IMR-90 (cell line): ENCODE data around the gene MCM3AP. TPM values are rescaled to one million over a fixed set of nuclear protein-coding genes. Genes with fewer than 3 reads are reported as not detected.
"Not testable (repeated sequence)": the region's sequence is repeated elsewhere in the genome, so short reads cannot be mapped to it uniquely, and the experiment has no call there.

Experiments
- ATAC-seq: fragments of 200-7000 bp; cut with Tn5 transposase; 2 replicates; pipeline ENCODE4 v1.9.1; 2020; ENCODE audit warnings: low read depth, mild to moderate bottlenecking, moderate library complexity
- BruUV-seq: library from RNA; stranded (reverse); fragments of 400-500 nt; replicated peaks from 2 replicates; lab custom pipeline; 2021; lab: Mats Ljungman, UMichigan
- CTCF ChIA-PET: fragments of 300-600 bp; formaldehyde crosslinking; extraction: SDS; loops from one replicate; lab custom pipeline; 2021; ENCODE audit warnings: antibody characterized with exemption; lab: Yijun Ruan, JAX
- POLR2A ChIA-PET: fragments of 300-600 bp; sonication (Branson Sonifier 250); formaldehyde crosslinking; loops from one replicate; lab custom pipeline; 2022; ENCODE audit warnings: antibody characterized with exemption; ENCODE audit not compliant: unreplicated experiment; lab: Charles Lee
- DNase-seq: peaks from one replicate; pipeline ENCODE4 v3.0.0; 2013
- H2AFZ ChIP-seq: replicated peaks from 2 replicates; pipeline ENCODE3; 2013; ENCODE audit warnings: low read length, mild to moderate bottlenecking; ENCODE audit not compliant: poor library complexity
- H2AK5ac ChIP-seq: 2 replicates; pipeline ENCODE4 v1.6.1; 2013; ENCODE audit warnings: low read depth, low read length, inconsistent platforms
- H2AK9ac ChIP-seq: replicated peaks from 2 replicates; pipeline ENCODE3; 2013; ENCODE audit warnings: mild to moderate bottlenecking, low read depth, low read length, moderate library complexity; ENCODE audit not compliant: poor library complexity
- H2BK120ac ChIP-seq: 2 replicates; pipeline ENCODE4 v1.6.1; 2013; ENCODE audit warnings: low read depth, low read length, inconsistent platforms
- H2BK15ac ChIP-seq: 3 replicates; pipeline ENCODE4 v1.6.1; 2013; ENCODE audit warnings: low read depth, low read length, inconsistent platforms
- H2BK20ac ChIP-seq: 2 replicates; pipeline ENCODE4 v1.6.1; 2013; ENCODE audit warnings: low read depth, mild to moderate bottlenecking, inconsistent platforms, low read length, moderate library complexity
- H2BK5ac ChIP-seq: 2 replicates; pipeline ENCODE4 v1.6.1; 2013; ENCODE audit warnings: mild to moderate bottlenecking, low read depth, low read length, inconsistent platforms; ENCODE audit not compliant: poor library complexity, severe bottlenecking
- H3K14ac ChIP-seq: replicated peaks from 2 replicates; pipeline ENCODE4 v1.6.1; 2013; ENCODE audit warnings: low read depth, low read length, inconsistent platforms
- H3K18ac ChIP-seq: 2 replicates; pipeline ENCODE4 v1.6.1; 2013; ENCODE audit warnings: low read depth, low read length, control low read depth
- H3K23ac ChIP-seq: 2 replicates; pipeline ENCODE4 v1.6.1; 2013; ENCODE audit warnings: low read depth, low read length, inconsistent platforms
- H3K27ac ChIP-seq: 2 replicates; pipeline ENCODE4 v1.5.1; 2013; ENCODE audit warnings: mild to moderate bottlenecking, control low read depth, low read length; ENCODE audit not compliant: insufficient read depth
- H3K27me3 ChIP-seq: 2 replicates; pipeline ENCODE4 v1.6.1; 2013; ENCODE audit warnings: low read length; ENCODE audit not compliant: control insufficient read depth, insufficient read depth
- H3K36me3 ChIP-seq: 2 replicates; pipeline ENCODE4 v1.6.1; 2013; ENCODE audit warnings: low read length, mixed read lengths; ENCODE audit not compliant: control insufficient read depth, insufficient read depth
- H3K4ac ChIP-seq: 2 replicates; pipeline ENCODE4 v1.6.1; 2013; ENCODE audit warnings: low read depth, low read length, inconsistent platforms
- H3K4me1 ChIP-seq: 2 replicates; pipeline ENCODE4 v1.6.1; 2013; ENCODE audit warnings: low read length, mixed read lengths; ENCODE audit not compliant: control insufficient read depth, insufficient read depth
- H3K4me2 ChIP-seq: 2 replicates; pipeline ENCODE4 v1.6.1; 2013; ENCODE audit warnings: low read depth, mild to moderate bottlenecking, control low read depth, low read length, moderate library complexity
- H3K4me3 ChIP-seq: 2 replicates; pipeline ENCODE4 v1.5.1; 2013; ENCODE audit warnings: low read depth, mild to moderate bottlenecking, control low read depth, low read length, moderate library complexity; ENCODE audit not compliant: insufficient read depth
- H3K56ac ChIP-seq: 2 replicates; pipeline ENCODE4 v1.6.1; 2013; ENCODE audit warnings: low read length, inconsistent platforms; ENCODE audit not compliant: insufficient read depth; ENCODE audit errors: extremely low read depth
- H3K79me1 ChIP-seq, 2 experiments: 2 replicates each; pipeline ENCODE4 v1.6.1; 2013; ENCODE audit warnings: low read length in 2 of 2, inconsistent platforms in 1 of 2, low read depth in 1 of 2
- H3K9ac ChIP-seq: 2 replicates; pipeline ENCODE4 v1.6.1; 2013; ENCODE audit warnings: low read depth, low read length, control low read depth
- H3K9me1 ChIP-seq: 2 replicates; pipeline ENCODE4 v1.6.1; 2013; ENCODE audit warnings: low read length, inconsistent platforms; ENCODE audit not compliant: insufficient read depth
- H3K9me3 ChIP-seq: 2 replicates; pipeline ENCODE4 v1.6.1; 2013; ENCODE audit warnings: low read length; ENCODE audit not compliant: control insufficient read depth, insufficient read depth
- H4K20me1 ChIP-seq: 2 replicates; pipeline ENCODE4 v1.6.1; 2013; ENCODE audit warnings: low read length, inconsistent platforms; ENCODE audit not compliant: insufficient read depth
- H4K5ac ChIP-seq: 2 replicates; pipeline ENCODE4 v1.6.1; 2013; ENCODE audit warnings: mild to moderate bottlenecking, low read depth, low read length, control low read depth
- H4K8ac ChIP-seq, 2 experiments: 2 replicates each; pipeline ENCODE4 v1.6.1; 2013; ENCODE audit warnings: low read depth in 2 of 2, low read length in 2 of 2, control low read depth in 1 of 2, inconsistent platforms in 1 of 2
- H4K91ac ChIP-seq: 2 replicates; pipeline ENCODE4 v1.6.1; 2013; ENCODE audit warnings: low read depth, low read length, inconsistent platforms; ENCODE audit not compliant: insufficient read depth
- CHD1 ChIP-seq: IDR thresholded peaks from 2 replicates; pipeline ENCODE4 v1.6.1; 2012; ENCODE audit warnings: low read depth, low read length, improper control_type of control experiment
- RFX5 ChIP-seq: IDR thresholded peaks from 2 replicates; pipeline ENCODE4 v1.8.0; 2012; ENCODE audit warnings: low read depth, mild to moderate bottlenecking, low read length, moderate library complexity
- USF2 ChIP-seq: fragments of 150-350 bp; IDR thresholded peaks from 2 replicates; pipeline ENCODE4 v1.6.1; 2017; ENCODE audit warnings: mild to moderate bottlenecking, antibody characterized with exemption, low read length, low read depth
- WGBS, 2 experiments: methylation state at CpG; one replicate each; pipeline versions ENCODE4 v1.1.5 to v1.1.7; 2013; ENCODE audit warnings: missing lambda C conversion rate in 2 of 2; ENCODE audit not compliant: insufficient read length in 1 of 2; ENCODE audit errors: extremely low coverage in 2 of 2; 5-methylcytosine and 5-hydroxymethylcytosine counted together
- dilution Hi-C: fragments of 300-500 bp; cut with HindIII; formaldehyde crosslinking; loops from one replicate; pipeline ENCODE4 v1.14.3; 2018; ENCODE audit warnings: low sequenced_read_pairs; ENCODE audit not compliant: unreplicated experiment
- in situ Hi-C: fragments of 300-500 bp; cut with MboI; formaldehyde crosslinking; loops from 3 replicates; pipeline ENCODE4 v1.14.3; 2019; ENCODE audit warnings: low sequenced_read_pairs, inconsistent platforms, mixed read lengths
- intact Hi-C: fragments of 100-400 bp; cut with micrococcal nuclease; formaldehyde crosslinking; loops from 2 replicates; pipeline ENCODE4 v1.10.0; 2022
- polyA plus RNA-seq, 3 experiments: library from polyadenylated mRNA; depleted of rRNA; stranded (reverse); fragments of >200 nt; gene quantifications; 2 replicates each; pipeline ENCODE4 v1.2.3, GENCODE V29; 2012; ENCODE audit warnings: low replicate concordance in 1 of 3
- total RNA-seq: library from RNA; depleted of rRNA; stranded (reverse); fragments of >200 nt; gene quantifications from 2 replicates; pipeline ENCODE4 v1.2.3, GENCODE V29; 2012

The MCM3AP gene
- total and polyA plus RNA-seq, 2 of the 4 experiments (the other 2 are of a cell fraction): 46.5 to 63.1 TPM

DNA sequence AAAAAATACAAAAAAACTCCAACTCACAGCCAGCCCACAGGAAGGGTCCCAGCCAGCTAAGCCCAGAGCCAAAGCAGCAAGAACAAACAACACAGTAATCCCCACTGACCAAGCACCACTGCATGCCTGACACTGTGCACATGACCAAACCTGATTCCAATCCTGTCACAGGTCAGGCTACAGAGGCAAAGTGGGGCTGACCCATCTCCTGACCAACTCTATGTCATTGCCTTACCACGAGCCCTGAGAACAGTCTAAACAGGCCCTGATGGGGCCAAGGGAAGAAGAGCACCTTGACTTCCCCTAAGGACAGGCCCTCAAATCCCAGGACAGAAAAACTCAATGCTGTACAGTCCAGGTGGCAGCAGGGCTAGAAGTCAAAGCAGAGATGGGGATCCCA is 59.3 kb downstream of the MCM3AP start:
- Histone ChIP-seq H3K9me3 (no peaks in the 10 kb centered on the region), H3K4me3 (no peak overlapping the region), H3K79me1 (peaks cover 9 to 73% of the 10 kb centered on the region in 2 experiments; a peak in 3 of 4 replicates), H3K4ac (peak overlapping the region; percentile 38; the same call in 1 of the 2 replicates), H3K27ac (no peak overlapping the region), H2BK15ac (no peak overlapping the region), H3K9ac (no peak overlapping the region), H2BK120ac (no peak overlapping the region), H2AK5ac (peak overlapping the region; percentile 30; the same call in 1 of the 2 replicates), H2BK20ac (no peak overlapping the region), H3K9me1 (peaks cover 13% of the 10 kb centered on the region), H3K36me3 (peaks cover 14% of the 10 kb centered on the region), H3K14ac (peak overlapping the region; percentile 19; the same call in 1 of the 2 replicates), H2AK9ac (peak overlapping the region; percentile 45), H2AFZ (no peak overlapping the region), H3K27me3 (no peaks in the 10 kb centered on the region), H4K5ac (no peak overlapping the region), H4K8ac (no peak overlapping the region), H3K23ac (peak overlapping the region; percentile 60; the same call in 1 of the 2 replicates), H4K20me1 (peaks cover 34% of the 10 kb centered on the region; the same call in 1 of the 2 replicates), H3K4me2 (peak overlapping the region; percentile 23; the same call in 1 of the 2 replicates), H3K56ac (no peak overlapping the region), H2BK5ac (no peak overlapping the region), H4K91ac (no peak overlapping the region), H3K18ac (no peak overlapping the region), H3K4me1 (peaks cover 13% of the 10 kb centered on the region)
- BruUV-seq: no TSS peak
- in situ Hi-C loops: no loop called here
- TF ChIP-seq CHD1: no peak
- no peak for TF ChIP-seq USF2
- TF ChIP-seq RFX5: no peak
- dilution Hi-C loops: no loop called here
- intact Hi-C loops: loop anchor here (2.0 kb wide), 1 partner anchor 253 kb away; no protein-coding TSS in a partner anchor
- DNase-seq (peak; percentile 19), ATAC-seq (no peak)
- ChIA-PET CTCF (no interaction called here), POLR2A (no interaction called here)
- WGBS, 2 experiments: no CpG with 5 or more reads among the region's 1 CpG

DNA sequence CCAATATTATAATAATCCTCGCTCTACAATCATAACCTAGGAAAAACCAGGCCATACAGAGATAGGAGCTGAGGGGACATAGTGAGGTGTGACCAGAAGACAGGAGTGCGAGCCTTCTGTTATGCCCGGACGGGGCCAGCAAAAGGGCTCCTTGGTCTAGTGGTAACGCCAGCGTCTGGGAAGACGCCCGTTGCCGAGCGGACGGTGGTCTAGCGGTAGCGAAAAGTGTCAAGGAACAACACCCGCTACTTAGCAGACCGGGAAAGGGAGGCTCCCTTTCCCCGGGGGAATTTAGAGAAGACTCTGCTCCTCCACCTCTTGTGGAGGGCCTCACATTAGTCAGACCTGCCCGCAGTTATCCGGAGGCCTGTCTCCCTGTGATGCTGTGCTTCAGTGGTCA is 61.8 kb downstream of the MCM3AP start:
- intact Hi-C loops, BruUV-seq, H4K8ac ChIP-seq, H3K23ac ChIP-seq, H3K27me3 ChIP-seq, CTCF ChIA-PET, H3K18ac ChIP-seq, H3K27ac ChIP-seq, dilution Hi-C loops, H3K9me1 ChIP-seq, H2BK15ac ChIP-seq, H2AK9ac ChIP-seq, H4K5ac ChIP-seq, H2AFZ ChIP-seq, POLR2A ChIA-PET, DNase-seq, H2BK20ac ChIP-seq, H3K9ac ChIP-seq, H3K4me3 ChIP-seq, ATAC-seq, H3K4ac ChIP-seq, H3K9me3 ChIP-seq, H2AK5ac ChIP-seq, H3K4me1 ChIP-seq, H3K14ac ChIP-seq, H2BK5ac ChIP-seq, H3K56ac ChIP-seq, H2BK120ac ChIP-seq, in situ Hi-C loops, H3K4me2 ChIP-seq, H4K91ac ChIP-seq: not testable (repeated sequence)
- Histone ChIP-seq H4K20me1 (peaks cover 34% of the 10 kb centered on the region; the same call in 1 of the 2 replicates), H3K79me1 (peaks cover 15 to 76% of the 10 kb centered on the region in 2 experiments), H3K36me3 (peaks cover 28% of the 10 kb centered on the region)
- WGBS, 2 experiments: 93% methylated on average over 3 of the region's 18 CpGs; no CpG with 5 or more reads in 1 of the 2 experiments
